GM18520 (cell line): ENCODE data around the gene TMEM229B.

Experiments used
- ATAC-seq: cut with Tn5 transposase; IDR thresholded peaks from one replicate; pipeline ENCODE4 v1.9.1; 2021; ENCODE audit not compliant: unreplicated experiment

The TMEM229B gene

GRCh38 chr14:67515386-67516079, 27.0 kb upstream of the TMEM229B start:
- ATAC-seq, result no peak

GRCh38 chr14:67514650-67515385, 26.3 kb upstream of the TMEM229B start:
- ATAC-seq, result no peak

GRCh38 chr14:67514203-67514607, 25.7 kb upstream of the TMEM229B start:
- no peak for ATAC-seq

- no peak for ATAC-seq
Measured at GRCh38 chr14:67513631-67514108, 25.1 kb upstream of the TMEM229B start.

GRCh38 chr14:67512463-67513310, 24.2 kb upstream of the TMEM229B start:
- no peak for ATAC-seq

- ATAC-seq, result no peak
Measured at GRCh38 chr14:67510836-67511235, 22.3 kb upstream of the TMEM229B start.

GRCh38 chr14:67510121-67510520, 21.6 kb upstream of the TMEM229B start:
- no peak for ATAC-seq

GRCh38 chr14:67508956-67509355, 20.4 kb upstream of the TMEM229B start:
- no peak for ATAC-seq

GRCh38 chr14:67505254-67505653, 16.7 kb upstream of the TMEM229B start:
- no peak for ATAC-seq

- ATAC-seq, result no peak
Measured at GRCh38 chr14:67503331-67503730, 14.8 kb upstream of the TMEM229B start.

- no peak for ATAC-seq
Measured at GRCh38 chr14:67502867-67503266, 14.3 kb upstream of the TMEM229B start.

- no peak for ATAC-seq
Measured at GRCh38 chr14:67501670-67502069, 13.1 kb upstream of the TMEM229B start.

- no peak for ATAC-seq
Measured at GRCh38 chr14:67500981-67501380, 12.5 kb upstream of the TMEM229B start.

GRCh38 chr14:67497716-67498115, 9.2 kb upstream of the TMEM229B start:
- ATAC-seq, result no peak

GRCh38 chr14:67497216-67497615, 8.7 kb upstream of the TMEM229B start:
- ATAC-seq, result no peak

- no peak for ATAC-seq
Measured at GRCh38 chr14:67495827-67496226, 7.3 kb upstream of the TMEM229B start.

GRCh38 chr14:67493092-67493717, 4.7 kb upstream of the TMEM229B start:
- no peak for ATAC-seq

GRCh38 chr14:67492538-67492937, 4.0 kb upstream of the TMEM229B start:
- no peak for ATAC-seq

- ATAC-seq, result no peak
Measured at GRCh38 chr14:67491741-67492507, 3.4 kb upstream of the TMEM229B start.

GRCh38 chr14:67491285-67491684, 2.8 kb upstream of the TMEM229B start:
- ATAC-seq, result no peak
